ENCODE results near the gene NPDC1. TPM values are rescaled to one million over a fixed set of nuclear protein-coding genes. Genes with fewer than 3 reads are reported as not detected.

Gene NPDC1
- total and polyA plus RNA-seq, 2 of the 8 experiments (the other 6 are each of a cell fraction or from before 2014, with no cell fraction given) = 26.2 to 44.1 TPM

DNA sequence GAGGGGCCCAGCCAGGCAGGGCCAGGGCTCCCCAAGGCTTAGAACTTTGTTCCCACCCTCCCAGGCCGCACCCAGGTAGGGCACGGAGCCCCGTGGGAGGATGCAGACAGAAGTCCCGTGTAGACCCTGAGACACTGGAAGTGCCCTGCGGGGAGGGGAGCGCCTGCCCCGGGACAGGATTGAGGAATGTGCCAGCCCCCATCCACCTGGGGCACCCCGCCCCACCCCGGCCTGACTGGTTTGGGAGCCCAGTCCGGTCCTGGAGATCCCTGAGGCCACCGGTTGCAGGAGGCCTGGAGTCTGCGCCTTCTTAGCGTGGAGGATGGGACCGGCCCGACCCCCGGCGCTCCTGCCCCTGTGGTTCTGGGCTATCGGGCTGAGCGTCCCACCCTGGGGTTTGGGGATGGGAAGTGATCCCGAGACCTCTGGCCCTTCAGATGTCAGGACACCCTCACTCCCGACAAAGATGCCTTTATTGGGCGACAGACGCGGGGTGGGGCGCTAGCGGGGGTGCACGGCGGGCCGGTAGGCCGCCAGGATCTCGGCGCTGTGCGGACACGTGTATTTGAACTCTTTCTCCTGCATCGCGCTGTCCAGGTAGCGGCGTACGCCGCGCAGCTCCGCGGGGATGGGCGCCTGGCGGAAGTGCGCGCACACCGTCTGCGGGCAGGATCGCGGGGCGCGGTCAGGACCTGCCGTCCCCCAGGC, 51.6 kb downstream of the NPDC1 start:
- H3K27ac ChIP-seq (ENCODE audit: low read depth, low read length) = no peak overlapping the region
- H3K56ac ChIP-seq (replicated peaks; ENCODE audit: insufficient read length, low read depth, low read length) = no peak overlapping the region
- H4K91ac ChIP-seq (replicated peaks; ENCODE audit: insufficient read length, low read length) = no peak overlapping the region
- ChIA-PET CTCF (ENCODE audit: partially characterized antibody) (interaction anchor here (1.1 to 6.3 kb wide), 6 partner anchors 18 to 73 kb away, joined by 3 to 31 read pairs (median 8); partner anchors contain the start of gene PTGDS), POLR2A (ENCODE audit: partially characterized antibody) (interaction anchor here (0.6 kb wide), 1 partner anchor 14 kb away, joined by 3 read pairs; no protein-coding TSS in a partner anchor)
- no peak overlapping the region for H3K18ac ChIP-seq (ENCODE audit: extremely low read depth, low read length)
- H2AK5ac ChIP-seq (ENCODE audit: low read depth, low read length) = no peak overlapping the region
- H3K36me3 ChIP-seq (ENCODE audit: control insufficient read depth in 2 of 4, insufficient read depth in 4 of 4, low read length in 3 of 4) = peaks cover 0 to 2% (median 0%) of the 10 kb centered on the region in 4 experiments; a peak in 1 of 8 replicates
- no peak overlapping the region for H2BK120ac ChIP-seq (replicated peaks; ENCODE audit: low read depth, low read length)
- FAIRE-seq (no peak), DNase-seq (ENCODE audit: low read depth in 1 of 2, low spot score in 2 of 2) (no peak)
- no peak overlapping the region for H2BK12ac ChIP-seq (ENCODE audit: low read depth, low read length)
- H3K9me3 ChIP-seq (ENCODE audit: insufficient read depth in 2 of 2, low read depth in 1 of 2, low read length in 1 of 2) = peaks cover 6% of the 10 kb centered on the region in 2 experiments; a peak in 2 of 4 replicates
- H3K23me2 ChIP-seq (ENCODE audit: low read depth, low read length) = peaks cover 17% of the 10 kb centered on the region
- no peak overlapping the region for H2AFZ ChIP-seq (ENCODE audit: low read length)
- H4K5ac ChIP-seq (ENCODE audit: insufficient read length, low read depth, low read length) = no peak overlapping the region
- H3K4me2 ChIP-seq (ENCODE audit: insufficient read depth in 1 of 2, low read depth in 2 of 2, low read length in 2 of 2) = peak overlapping the region in 1 of 2 experiments; percentile 47; a peak in 1 of 4 replicates
- H3K14ac ChIP-seq (ENCODE audit: insufficient read length) = no peak overlapping the region
- no peak overlapping the region for H2BK5ac ChIP-seq (ENCODE audit: low read depth, low read length)
- H2BK15ac ChIP-seq (ENCODE audit: low read length) = no peak overlapping the region
- WGBS, 2 experiments (ENCODE audit: extremely low coverage in 1 of 2, insufficient coverage in 1 of 2, insufficient read length in 1 of 2, insufficient replicate concordance in 2 of 2, low coverage in 1 of 2, low lambda C conversion rate in 2 of 2, missing lambda C conversion rate in 1 of 2) = 89% methylated on average over 31 of the region's 54 CpGs; no CpG with 5 or more reads in 1 of the 2 experiments
- H3K9ac ChIP-seq (replicated peaks in 1 of 4; ENCODE audit: extremely low read depth in 1 of 4, low read depth in 3 of 4, low read length in 3 of 4) = no peak overlapping the region
- H4K20me1 ChIP-seq (replicated peaks in 1 of 2; ENCODE audit: control insufficient read depth in 1 of 2, insufficient read depth in 2 of 2, low read length in 2 of 2) = peaks cover 0 to 2% of the 10 kb centered on the region in 2 experiments
- no peak overlapping the region for H3K23ac ChIP-seq (ENCODE audit: insufficient read length)
- H4K8ac ChIP-seq (ENCODE audit: extremely low read depth, insufficient read depth, low read length) = no peak overlapping the region
- no peak overlapping the region for H3K4ac ChIP-seq (replicated peaks; ENCODE audit: insufficient read length, low read depth, low read length)
- H3K4me1 ChIP-seq (replicated peaks in 1 of 4; ENCODE audit: control insufficient read depth in 3 of 4, insufficient read depth in 4 of 4, low read length in 3 of 4) = peaks cover 0 to 20% (median 11%) of the 10 kb centered on the region in 4 experiments; a peak in 6 of 7 replicates
- H3K4me3 ChIP-seq (ENCODE audit: extremely low read depth in 1 of 4, insufficient read depth in 2 of 4, low read depth in 3 of 4, low read length in 4 of 4) = no peak overlapping the region
- no peaks in the 10 kb centered on the region for H3K79me1 ChIP-seq (ENCODE audit: low read depth, low read length)
- H2BK20ac ChIP-seq (ENCODE audit: low read length) = no peak overlapping the region
- H3K27me3 ChIP-seq (replicated peaks in 1 of 4; ENCODE audit: control insufficient read depth in 3 of 4, extremely low read depth in 1 of 4, insufficient read depth in 3 of 4, low read length in 3 of 4) = peaks cover 0 to 12% (median 10%) of the 10 kb centered on the region in 4 experiments; a peak in 3 of 7 replicates
- no peaks in the 10 kb centered on the region for H3K79me2 ChIP-seq (ENCODE audit: control insufficient read depth in 1 of 2, insufficient read depth in 2 of 2, low read length in 2 of 2)
- TF ChIP-seq SP2 (IDR thresholded peaks at IDR 0.05; ENCODE audit: low read length) = no peak
- TF ChIP-seq SRF (IDR thresholded peaks at IDR 0.05; ENCODE audit: low read depth, low read length) = no peak
- TF ChIP-seq MAFK (IDR thresholded peaks at IDR 0.05; ENCODE audit: low read depth, low read length) = no peak
- no peak for TF ChIP-seq MAX (IDR thresholded peaks at IDR 0.05)
- no peak for TF ChIP-seq ZNF274 (IDR thresholded peaks at IDR 0.05; ENCODE audit: borderline replicate concordance, extremely low read depth, low read length)
- TF ChIP-seq RFX5 (IDR thresholded peaks at IDR 0.05; ENCODE audit: borderline replicate concordance, low read depth, low read length) = no peak
- TF ChIP-seq USF2 (IDR thresholded peaks at IDR 0.05; ENCODE audit: low read length) = no peak
- TF ChIP-seq BCL11A (IDR thresholded peaks at IDR 0.05; ENCODE audit: low read depth in 2 of 2, low read length in 2 of 2) = no peak
- no peak for TF ChIP-seq POLR2A (IDR thresholded peaks at IDR 0.05; ENCODE audit: control extremely low read depth in 1 of 2, low read depth in 2 of 2, low read length in 2 of 2)
- TF ChIP-seq KDM5A (IDR thresholded peaks at IDR 0.05; ENCODE audit: low read length) = no peak
- no peak for TF ChIP-seq RAD21 (IDR thresholded peaks at IDR 0.05 in 1 of 2, conservative IDR thresholded peaks at IDR 0.05 in 1 of 2; ENCODE audit: low read depth in 2 of 2, low read length in 2 of 2)
- TF ChIP-seq CREB1 (IDR thresholded peaks at IDR 0.05) = no peak
